Epidermal melanocyte (primary cell): ENCODE data around the gene AGO1.
"Not testable (repeated sequence)": the region's sequence is repeated elsewhere in the genome, so short reads cannot be mapped to it uniquely, and the experiment has no call there.

Experiments
- DNase-seq: peaks from one replicate; pipeline ENCODE4 v3.0.0; 2011; ENCODE audit warnings: low spot score; ENCODE audit not compliant: insufficient read length

AGO1 gene

DNA sequence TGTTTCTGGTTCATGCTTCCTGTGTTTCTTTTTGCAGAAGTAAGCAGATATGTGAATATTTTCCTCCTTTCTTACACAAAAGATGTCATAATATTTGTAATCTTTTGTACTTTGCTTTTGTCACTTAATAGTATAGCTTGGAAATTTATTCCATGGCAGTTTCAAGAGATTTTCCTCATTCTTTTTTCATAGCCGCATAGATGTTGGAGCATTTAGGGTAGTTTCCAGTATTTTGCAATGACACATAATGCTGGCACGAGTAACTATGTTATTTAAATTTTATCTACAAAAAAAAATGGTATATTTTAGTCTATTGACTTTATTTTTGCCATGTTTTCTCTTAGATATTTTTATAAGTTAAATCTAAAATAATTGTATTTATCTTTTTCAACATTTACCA is 88.6 kb downstream of the AGO1 start:
- DNase-seq: no peak

GRCh38 chr1:35972631-35973030 is 89.6 kb downstream of the AGO1 start:
- not testable (repeated sequence) for DNase-seq

DNA sequence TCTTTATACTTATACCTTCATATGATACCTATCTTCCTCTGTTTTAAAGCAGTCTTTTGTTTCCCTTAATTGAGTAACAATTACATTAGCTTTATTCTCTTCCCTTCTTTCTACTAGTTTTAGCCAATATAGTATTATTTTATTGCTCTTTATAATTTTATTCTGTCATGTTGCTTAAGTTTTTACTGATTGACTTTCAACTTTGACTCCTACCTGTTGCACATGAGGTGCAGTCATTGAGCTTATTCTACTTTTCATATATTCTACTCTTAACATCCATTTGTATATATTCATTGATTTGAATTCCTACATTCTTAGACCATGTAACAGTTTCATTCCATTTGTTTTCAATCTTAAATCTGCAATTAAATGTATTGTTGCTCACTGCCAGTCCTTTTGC is 97.1 kb downstream of the AGO1 start:
- DNase-seq: no peak
